PC-9 (cell line): Measurements from ENCODE around the gene MIS12. TPM values are rescaled to one million over a fixed set of nuclear protein-coding genes. Genes with fewer than 3 reads are reported as not detected.

Source experiments
- BruUV-seq: library from RNA; stranded (reverse); fragments of 400-500 nt; replicated peaks from 2 replicates; lab custom pipeline; 2021; lab: Mats Ljungman, UMichigan
- CTCF ChIA-PET: fragments of 300-600 bp; sonication (Branson Sonifier 250); formaldehyde crosslinking; loops from one replicate; lab custom pipeline; 2022; ENCODE audit warnings: antibody characterized with exemption; lab: Charles Lee
- POLR2A ChIA-PET: fragments of 300-600 bp; sonication (Branson Sonifier 250); formaldehyde crosslinking; loops from one replicate; lab custom pipeline; 2022; ENCODE audit warnings: antibody characterized with exemption; ENCODE audit not compliant: unreplicated experiment; lab: Charles Lee
- DNase-seq, 2 experiments: peaks; one replicate each; pipeline versions ENCODE4 v3.0.0 to v3.0.0-alpha.2; 2015 to 2022; ENCODE audit warnings: mixed read lengths in 1 of 2
- H2AFZ ChIP-seq: fragments of 200-600 bp; sonication (generic); 2 replicates; pipeline ENCODE4 v1.8.1; 2017; ENCODE audit warnings: antibody characterized with exemption
- H3F3A ChIP-seq: fragments of 200-600 bp; sonication (generic); 2 replicates; pipeline ENCODE4 v1.8.1; 2017; ENCODE audit warnings: antibody characterized with exemption, mild to moderate bottlenecking, low read depth; ENCODE audit not compliant: insufficient read depth
- H3K27ac ChIP-seq: fragments of 200-600 bp; sonication (generic); 2 replicates; pipeline ENCODE4 v1.6.1; 2016; ENCODE audit warnings: mixed run types
- H3K27me3 ChIP-seq: fragments of 200-600 bp; sonication (generic); 2 replicates; pipeline ENCODE4 v1.6.1; 2016; ENCODE audit warnings: low read depth, mixed run types; ENCODE audit not compliant: insufficient read depth
- H3K36me3 ChIP-seq: fragments of 200-600 bp; sonication (generic); 2 replicates; pipeline ENCODE4 v1.6.1; 2016; ENCODE audit warnings: low read depth, mixed run types
- H3K4me1 ChIP-seq: fragments of 200-600 bp; sonication (generic); replicated peaks from 2 replicates; pipeline ENCODE4 v1.6.1; 2016; ENCODE audit warnings: mixed run types; ENCODE audit not compliant: insufficient read depth
- H3K4me2 ChIP-seq: fragments of 200-600 bp; sonication (generic); 2 replicates; pipeline ENCODE4 v1.6.1; 2017; ENCODE audit warnings: mixed run types
- H3K4me3 ChIP-seq: fragments of 200-600 bp; sonication (generic); 2 replicates; pipeline ENCODE4 v1.6.1; 2016; ENCODE audit warnings: mixed run types
- H3K79me2 ChIP-seq: fragments of 200-600 bp; sonication (generic); 2 replicates; pipeline ENCODE4 v1.6.1; 2017; ENCODE audit warnings: low read depth, mixed run types
- H3K9me2 ChIP-seq: fragments of 200-600 bp; sonication (generic); 2 replicates; pipeline ENCODE4 v1.8.1; 2017; ENCODE audit warnings: mild to moderate bottlenecking; ENCODE audit not compliant: insufficient read depth
- H3K9me3 ChIP-seq: fragments of 200-600 bp; sonication (generic); 2 replicates; pipeline ENCODE4 v1.8.1; 2016; ENCODE audit warnings: low read depth; ENCODE audit not compliant: insufficient read depth
- H4K20me1 ChIP-seq: fragments of 200-600 bp; sonication (generic); 2 replicates; pipeline ENCODE4 v1.8.1; 2017; ENCODE audit not compliant: insufficient read depth
- CTCF ChIP-seq: fragments of 200-600 bp; sonication (generic); conservative IDR thresholded peaks from 2 replicates; pipeline ENCODE4 v1.6.1; 2017; ENCODE audit warnings: mixed run types, antibody characterized with exemption, mild to moderate bottlenecking, moderate library complexity
- EZH2 ChIP-seq: fragments of 200-600 bp; sonication (generic); IDR thresholded peaks from 2 replicates; pipeline ENCODE4 v1.8.0; 2017; ENCODE audit warnings: antibody characterized with exemption, low read depth
- intact Hi-C: fragments of 100-400 bp; cut with micrococcal nuclease; formaldehyde crosslinking; loops from one replicate; pipeline ENCODE4 v1.10.0; 2022; ENCODE audit not compliant: unreplicated experiment
- total RNA-seq: library from RNA; stranded (reverse); gene quantifications from 2 replicates; pipeline ENCODE4 v1.2.3, GENCODE V29; 2021

MIS12 gene
- total RNA-seq, 1 experiment from 2014 or later: 19.5 TPM

- no TSS peak for BruUV-seq
- H3K4me2 ChIP-seq: no peak overlapping the region
- ChIA-PET CTCF (no interaction called here), POLR2A (no interaction called here)
- DNase-seq: no peak
- no peaks in the 10 kb centered on the region for H3K9me2 ChIP-seq
- intact Hi-C loops: no loop called here
- no peaks in the 10 kb centered on the region for H3K9me3 ChIP-seq
- no peak for TF ChIP-seq EZH2
- no peak for TF ChIP-seq CTCF
- no peak overlapping the region for H3K4me3 ChIP-seq
- H3K36me3 ChIP-seq: no peaks in the 10 kb centered on the region
- H3K27me3 ChIP-seq: no peaks in the 10 kb centered on the region
- H3K4me1 ChIP-seq: no peaks in the 10 kb centered on the region
- H2AFZ ChIP-seq: no peak overlapping the region
- H3F3A ChIP-seq: no peaks in the 10 kb centered on the region
- H3K79me2 ChIP-seq: no peaks in the 10 kb centered on the region
- H4K20me1 ChIP-seq: no peaks in the 10 kb centered on the region
- H3K27ac ChIP-seq: no peak overlapping the region
These were observed 41.4 kb downstream of the MIS12 start for GRCh38 chr17:5527601-5528250.

- Histone ChIP-seq H3K27me3 (no peaks in the 10 kb centered on the region), H3K4me3 (no peak overlapping the region), H3K36me3 (no peaks in the 10 kb centered on the region), H4K20me1 (no peaks in the 10 kb centered on the region), H2AFZ (no peak overlapping the region), H3K9me3 (no peaks in the 10 kb centered on the region), H3K27ac (no peak overlapping the region), H3K9me2 (no peaks in the 10 kb centered on the region), H3K79me2 (no peaks in the 10 kb centered on the region), H3K4me1 (no peaks in the 10 kb centered on the region), H3K4me2 (no peak overlapping the region), H3F3A (no peaks in the 10 kb centered on the region)
- no TSS peak for BruUV-seq
- CTCF ChIA-PET: no interaction called here
- no peak for DNase-seq
- no peak for TF ChIP-seq CTCF
- no peak for TF ChIP-seq EZH2
- intact Hi-C loops: no loop called here
- POLR2A ChIA-PET: no interaction called here
These were observed 44.1 kb downstream of the MIS12 start for GRCh38 chr17:5530265-5531084.

GRCh38 chr17:5531085-5531418 is 44.7 kb downstream of the MIS12 start:
- H3K27ac ChIP-seq: no peak overlapping the region
- ChIA-PET CTCF (no interaction called here), POLR2A (no interaction called here)
- H4K20me1 ChIP-seq: no peaks in the 10 kb centered on the region
- no peak for DNase-seq
- H3K4me2 ChIP-seq: no peak overlapping the region
- no peaks in the 10 kb centered on the region for H3K79me2 ChIP-seq
- H3F3A ChIP-seq: no peaks in the 10 kb centered on the region
- no peaks in the 10 kb centered on the region for H3K36me3 ChIP-seq
- TF ChIP-seq CTCF: no peak
- no peak for TF ChIP-seq EZH2
- no peak overlapping the region for H2AFZ ChIP-seq
- intact Hi-C loops: no loop called here
- no peaks in the 10 kb centered on the region for H3K9me3 ChIP-seq
- H3K27me3 ChIP-seq: no peaks in the 10 kb centered on the region
- no TSS peak for BruUV-seq
- H3K4me3 ChIP-seq: no peak overlapping the region
- no peaks in the 10 kb centered on the region for H3K4me1 ChIP-seq
- no peaks in the 10 kb centered on the region for H3K9me2 ChIP-seq
